Measurements from ENCODE around the gene CAMSAP1. TPM values are rescaled to one million over a fixed set of nuclear protein-coding genes. Genes with fewer than 3 reads are reported as not detected.

CAMSAP1 gene
- total and polyA plus RNA-seq, 2 donors (not counting 1 experiment from before 2014, with no cell fraction given) = 6.6 to 31.0 TPM

GRCh38 chr9:135782946-135783345, 124.4 kb downstream of the CAMSAP1 start:
- H3K27ac Mint-ChIP-seq = no peak overlapping the region
- no peaks in the 10 kb centered on the region for H3K36me3 ChIP-seq (replicated peaks in 1 of 2; ENCODE audit: control extremely low read depth in 1 of 2, control insufficient read depth in 1 of 2, extremely low read depth in 1 of 2, insufficient read depth in 2 of 2, low read length in 1 of 2)
- no peak overlapping the region for H3K27ac ChIP-seq (ENCODE audit: low read length in 2 of 2)
- ATAC-seq (ENCODE audit: low read depth) = no peak
- no peaks in the 10 kb centered on the region for H3K9me3 Mint-ChIP-seq (ENCODE audit: insufficient read depth)
- H3K27me3 ChIP-seq (replicated peaks in 1 of 4; ENCODE audit: control extremely low read depth in 1 of 4, control insufficient read depth in 3 of 4, insufficient read depth in 4 of 4, low read length in 3 of 4) = no peaks in the 10 kb centered on the region
- no peak for DNase-seq
- H3K9ac ChIP-seq (ENCODE audit: low read length) = no peak overlapping the region
- no peak overlapping the region for H3K4me3 ChIP-seq (ENCODE audit: control extremely low read depth in 1 of 5, extremely low read depth in 1 of 5, insufficient read depth in 1 of 5, low read depth in 2 of 5, low read length in 4 of 5)
- H3K4me3 Mint-ChIP-seq = no peak overlapping the region
- H2AFZ ChIP-seq (ENCODE audit: insufficient read depth, low read depth, low read length, poor library complexity, severe bottlenecking) = no peak overlapping the region
- H4K20me1 ChIP-seq (ENCODE audit: control insufficient read depth, insufficient read depth, low read length, poor library complexity, severe bottlenecking) = no peaks in the 10 kb centered on the region
- POLR2A ChIA-PET = no interaction called here
- H3K27me3 Mint-ChIP-seq = no peaks in the 10 kb centered on the region
- H3K4me1 Mint-ChIP-seq = no peaks in the 10 kb centered on the region
- CTCF ChIA-PET = no interaction called here
- TF ChIP-seq EZH2 (IDR thresholded peaks at IDR 0.05; ENCODE audit: borderline replicate concordance, insufficient read depth, low read depth, low read length, poor library complexity, severe bottlenecking) = no peak
- no peak for TF ChIP-seq CTCF (IDR thresholded peaks at IDR 0.05)
- intact Hi-C loops (cut with micrococcal nuclease) = no loop called here
- H3K4me1 ChIP-seq (ENCODE audit: control insufficient read depth in 2 of 2, insufficient read depth in 2 of 2, low read length in 2 of 2) = no peaks in the 10 kb centered on the region
- no peaks in the 10 kb centered on the region for H3K9me3 ChIP-seq (ENCODE audit: control extremely low read depth in 1 of 3, control insufficient read depth in 2 of 3, insufficient read depth in 1 of 3, low read length in 2 of 3)
- H3K79me2 ChIP-seq (ENCODE audit: control insufficient read depth, insufficient read depth, low read length) = no peaks in the 10 kb centered on the region
- no peak overlapping the region for H3K4me2 ChIP-seq (replicated peaks; ENCODE audit: low read depth, low read length, poor library complexity, severe bottlenecking)
- WGBS (ENCODE audit: insufficient coverage) = 88% methylated on average over 24 of the region's 24 CpGs

- no peak overlapping the region for H3K4me3 Mint-ChIP-seq
- intact Hi-C loops (cut with micrococcal nuclease) = no loop called here
- H3K27me3 ChIP-seq (replicated peaks in 1 of 4; ENCODE audit: control extremely low read depth in 1 of 4, control insufficient read depth in 3 of 4, insufficient read depth in 4 of 4, low read length in 3 of 4) = no peaks in the 10 kb centered on the region
- 88% methylated on average over 21 of the region's 21 CpGs for WGBS (ENCODE audit: insufficient coverage)
- DNase-seq (no peak), ATAC-seq (ENCODE audit: low read depth) (no peak)
- H3K27me3 Mint-ChIP-seq = no peaks in the 10 kb centered on the region
- no peak overlapping the region for H3K27ac ChIP-seq (ENCODE audit: low read length in 2 of 2)
- ChIA-PET CTCF (no interaction called here), POLR2A (no interaction called here)
- TF ChIP-seq CTCF (IDR thresholded peaks at IDR 0.05) = no peak
- no peak for TF ChIP-seq EZH2 (IDR thresholded peaks at IDR 0.05; ENCODE audit: borderline replicate concordance, insufficient read depth, low read depth, low read length, poor library complexity, severe bottlenecking)
- no peak overlapping the region for H3K27ac Mint-ChIP-seq
- H3K79me2 ChIP-seq (ENCODE audit: control insufficient read depth, insufficient read depth, low read length) = no peaks in the 10 kb centered on the region
- H3K9me3 ChIP-seq (ENCODE audit: control extremely low read depth in 1 of 3, control insufficient read depth in 2 of 3, insufficient read depth in 1 of 3, low read length in 2 of 3) = no peaks in the 10 kb centered on the region
- no peaks in the 10 kb centered on the region for H3K4me1 ChIP-seq (ENCODE audit: control insufficient read depth in 2 of 2, insufficient read depth in 2 of 2, low read length in 2 of 2)
- H3K9ac ChIP-seq (ENCODE audit: low read length) = no peak overlapping the region
- no peaks in the 10 kb centered on the region for H4K20me1 ChIP-seq (ENCODE audit: control insufficient read depth, insufficient read depth, low read length, poor library complexity, severe bottlenecking)
- no peaks in the 10 kb centered on the region for H3K36me3 ChIP-seq (replicated peaks in 1 of 2; ENCODE audit: control extremely low read depth in 1 of 2, control insufficient read depth in 1 of 2, extremely low read depth in 1 of 2, insufficient read depth in 2 of 2, low read length in 1 of 2)
- no peak overlapping the region for H2AFZ ChIP-seq (ENCODE audit: insufficient read depth, low read depth, low read length, poor library complexity, severe bottlenecking)
- H3K4me1 Mint-ChIP-seq = no peaks in the 10 kb centered on the region
- H3K9me3 Mint-ChIP-seq (ENCODE audit: insufficient read depth) = no peaks in the 10 kb centered on the region
- no peak overlapping the region for H3K4me3 ChIP-seq (ENCODE audit: control extremely low read depth in 1 of 5, extremely low read depth in 1 of 5, insufficient read depth in 1 of 5, low read depth in 2 of 5, low read length in 4 of 5)
- no peak overlapping the region for H3K4me2 ChIP-seq (replicated peaks; ENCODE audit: low read depth, low read length, poor library complexity, severe bottlenecking)
Observed at GRCh38 chr9:135780626-135781025, 126.7 kb downstream of the CAMSAP1 start.
